HG02884 (cell line): ENCODE measurements around the gene CBX7.
A peak's percentile ranks its signal among the peaks of the same experiment; 100 is the strongest.
"Not testable (repeated sequence)": the region's sequence is repeated elsewhere in the genome, so short reads cannot be mapped to it uniquely, and the experiment has no call there.

ENCODE experiments used
- ATAC-seq: cut with Tn5 transposase; IDR thresholded peaks from one replicate; pipeline ENCODE4 v1.9.1; 2021; ENCODE audit warnings: mild to moderate bottlenecking, moderate library complexity; ENCODE audit not compliant: unreplicated experiment

CBX7 gene

DNA sequence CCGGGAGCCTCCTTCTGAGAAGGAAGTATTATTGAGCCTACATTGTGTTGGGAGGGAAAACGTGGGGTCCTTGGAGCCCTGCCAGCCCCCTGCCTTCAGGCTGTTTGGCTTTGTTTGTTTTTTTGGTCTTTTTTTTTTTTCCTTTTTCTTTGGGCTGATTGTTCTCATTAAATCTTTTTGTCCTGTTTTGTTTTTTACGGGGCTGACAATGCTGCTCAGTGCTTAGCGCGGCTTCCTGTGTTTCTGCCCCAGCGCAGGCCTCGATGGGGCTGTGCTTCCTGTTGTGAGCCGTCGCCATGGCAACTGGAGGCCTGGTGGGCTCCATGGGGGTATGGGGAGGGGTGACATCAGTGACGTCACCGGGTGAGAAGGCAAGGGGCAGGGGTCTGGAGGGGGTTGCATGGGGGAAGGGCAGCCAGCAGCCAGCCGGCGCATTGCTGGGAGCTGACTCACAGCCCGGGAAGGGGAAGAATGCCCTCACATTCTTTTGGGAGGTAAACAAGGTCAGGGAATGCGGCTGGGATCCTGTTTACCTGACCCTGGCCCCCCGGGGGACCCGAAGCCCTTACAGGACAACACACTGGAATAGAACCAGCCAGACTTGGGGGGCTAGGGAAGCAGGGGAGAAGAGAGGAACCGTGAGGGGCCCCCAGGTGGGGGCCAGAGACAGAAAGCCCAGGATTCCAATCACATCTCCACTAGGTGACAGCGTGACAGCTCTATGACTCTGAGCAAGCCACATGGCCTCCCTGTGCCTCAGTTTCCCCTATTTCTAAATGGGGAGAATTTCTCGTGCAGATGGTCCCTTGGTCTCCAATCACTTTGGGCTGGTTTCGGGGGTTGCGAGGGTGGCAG, 22.2 kb upstream of the CBX7 start:
- no peak for ATAC-seq

DNA sequence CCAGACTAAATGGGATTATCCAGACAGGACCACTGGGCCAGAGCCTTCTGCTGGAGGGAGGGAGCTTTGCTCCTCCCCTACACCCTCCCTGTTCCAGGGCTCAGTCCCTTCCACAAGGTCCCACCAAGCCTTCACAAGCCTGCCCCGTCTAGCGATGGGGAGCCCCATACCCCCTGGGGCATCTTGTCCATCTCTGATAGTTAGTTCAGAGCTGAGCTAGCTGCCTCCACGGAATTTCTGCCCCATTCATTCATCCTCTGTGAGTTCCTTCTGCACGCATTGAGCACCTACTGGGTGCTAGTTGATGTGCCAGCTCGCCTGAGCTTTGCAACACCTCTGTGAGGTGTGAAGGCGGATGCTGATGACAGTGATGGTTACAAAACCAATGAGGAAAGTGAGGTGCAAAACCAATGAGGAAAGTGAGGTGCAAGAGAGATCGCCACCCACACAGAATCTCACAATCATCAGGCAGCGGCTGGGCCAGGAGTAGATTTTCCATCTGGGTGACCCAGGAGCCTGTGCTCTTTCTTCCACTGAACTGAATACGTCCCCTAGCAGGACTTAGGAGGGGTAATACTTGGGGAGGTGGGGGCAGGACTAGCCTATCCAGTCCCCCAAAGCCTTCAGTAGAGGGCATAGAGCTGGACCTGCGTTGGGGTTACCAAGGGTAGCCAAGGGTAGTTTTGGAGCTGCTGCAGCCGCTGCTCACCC, 21.5 kb upstream of the CBX7 start:
- ATAC-seq = no peak

DNA sequence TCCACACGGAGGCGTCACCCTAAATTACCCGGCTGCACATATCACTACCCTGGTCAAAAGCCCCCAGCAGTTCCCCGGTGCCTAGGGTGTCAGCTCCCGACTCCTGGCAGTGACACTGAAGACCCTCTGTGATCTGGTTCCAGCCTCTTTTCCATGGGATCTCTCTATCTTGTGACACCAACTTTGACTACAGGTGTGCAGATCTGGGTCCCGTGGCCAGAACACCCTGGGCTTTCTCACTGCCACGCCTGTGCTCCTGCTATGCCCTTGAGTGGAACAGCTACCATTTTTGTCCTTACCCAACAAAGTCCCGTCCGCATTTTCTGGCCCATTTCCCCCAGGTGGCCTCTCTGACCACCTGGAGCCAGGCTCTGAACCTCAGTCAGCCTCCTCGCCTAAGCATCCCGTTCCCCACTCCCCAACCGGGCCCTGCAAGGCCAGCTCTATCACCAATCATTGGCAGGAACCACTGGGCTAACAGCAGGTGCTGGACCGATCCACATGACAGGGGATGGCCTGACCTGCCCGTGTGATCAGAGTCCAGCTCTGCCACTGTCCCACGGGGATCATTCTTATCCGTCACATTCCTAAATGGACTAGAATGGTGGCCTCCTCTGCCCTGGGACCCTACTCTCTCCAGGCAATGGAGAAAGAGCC, 20.7 kb upstream of the CBX7 start:
- ATAC-seq = no peak

- ATAC-seq = not testable (repeated sequence)
Measured at GRCh38 chr22:39172265-39173049, 20.0 kb upstream of the CBX7 start.

- no peak for ATAC-seq
Measured at GRCh38 chr22:39171623-39172264, 19.3 kb upstream of the CBX7 start.

DNA sequence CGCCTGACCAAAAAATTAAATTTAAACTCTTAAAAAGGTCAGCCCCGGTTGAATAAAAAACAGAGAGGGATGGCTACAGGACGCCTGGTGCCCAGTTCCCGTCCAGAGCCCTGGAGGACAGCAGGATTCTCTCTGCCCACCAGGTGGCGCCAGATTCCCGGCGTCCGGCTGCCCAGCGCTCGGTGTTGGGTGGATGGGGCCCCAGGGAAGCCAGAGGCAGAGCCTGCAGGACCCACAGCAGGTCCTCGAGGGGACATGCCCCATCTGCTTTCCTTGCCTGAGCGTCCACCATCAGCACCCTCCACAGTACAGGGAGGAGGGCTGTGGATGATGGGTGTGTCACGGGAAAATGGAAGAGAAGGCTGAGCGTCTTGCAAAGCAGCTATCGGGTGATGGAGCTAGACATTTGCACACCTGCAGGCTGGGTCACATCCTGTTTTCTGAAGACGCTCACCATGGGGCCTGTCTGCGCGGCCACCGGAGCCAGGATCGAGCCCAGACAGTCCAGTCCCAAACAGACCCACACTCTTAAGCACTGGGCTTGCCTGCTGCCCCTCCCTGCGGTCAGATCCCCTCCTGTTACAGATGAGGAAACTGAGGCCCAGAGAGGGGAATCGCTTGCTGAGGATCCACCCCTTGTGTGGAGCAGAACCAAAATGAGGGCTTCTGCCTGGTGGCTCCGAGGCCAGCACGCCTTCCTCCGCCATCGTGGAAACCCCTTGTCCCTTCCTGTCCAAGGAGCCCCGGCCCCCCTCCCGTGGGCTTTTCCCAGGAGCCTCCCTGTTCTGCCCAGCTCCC, 18.5 kb upstream of the CBX7 start:
- peak; percentile 57 for ATAC-seq

GRCh38 chr22:39169797-39170466, 17.5 kb upstream of the CBX7 start:
- no peak for ATAC-seq

DNA sequence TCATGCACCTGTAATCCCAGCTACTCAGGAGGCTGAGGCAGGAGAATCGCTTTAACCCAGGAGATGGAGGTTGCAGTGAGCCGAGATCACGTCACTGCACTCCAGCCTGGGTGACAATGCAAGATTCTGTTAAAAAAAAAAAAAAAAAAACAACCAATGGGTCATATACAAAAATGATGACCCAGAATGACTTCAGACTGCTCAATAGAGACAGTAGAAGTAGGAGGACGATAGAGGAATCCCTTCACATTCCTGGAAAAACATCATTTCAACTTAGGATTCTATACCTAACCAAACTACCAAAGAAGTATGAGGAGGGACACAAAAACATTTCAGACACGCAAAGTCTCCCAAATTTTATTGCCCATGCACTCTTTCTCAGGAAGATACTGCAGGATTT, 14.1 kb upstream of the CBX7 start:
- ATAC-seq = no peak

DNA sequence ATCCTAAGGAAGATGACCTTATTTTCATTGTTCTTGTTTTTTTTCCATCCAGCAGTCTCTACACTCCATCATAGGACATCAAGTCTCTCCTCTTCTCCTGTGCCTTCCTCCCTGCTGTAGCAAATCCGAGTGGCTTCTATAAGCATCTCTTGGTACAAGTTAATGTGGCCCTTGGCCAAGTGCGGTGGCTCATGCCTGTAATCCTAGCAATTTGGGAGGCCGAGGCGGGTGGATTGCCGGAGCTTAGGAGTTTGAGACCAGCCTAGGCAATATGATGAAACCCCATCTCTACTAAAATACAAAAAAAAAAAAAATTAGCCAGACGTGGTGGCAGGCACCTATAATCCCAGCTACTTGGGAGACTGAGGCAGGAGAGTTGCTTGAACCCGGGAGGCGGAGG, 3.6 kb upstream of the CBX7 start:
- ATAC-seq = not testable (repeated sequence)

DNA sequence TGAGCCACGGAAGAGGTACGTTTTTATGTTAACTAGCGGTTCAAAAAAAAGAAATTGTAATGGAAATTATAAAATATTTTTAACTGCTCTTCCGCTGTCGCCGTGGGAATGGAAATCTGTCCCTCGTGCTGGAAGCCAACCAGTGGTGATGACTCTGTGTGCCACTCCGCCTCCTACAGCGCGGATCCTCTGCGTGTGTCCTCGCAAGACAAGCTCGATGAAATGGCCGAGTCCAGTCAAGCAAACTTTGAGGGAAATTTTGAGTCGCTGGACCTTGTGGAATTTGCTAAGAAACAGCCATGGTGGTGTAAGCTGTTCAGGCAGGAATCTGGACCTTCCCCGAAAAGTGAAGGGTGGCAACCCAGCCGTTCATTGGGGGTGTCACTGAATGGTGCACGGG, 2.9 kb upstream of the CBX7 start:
- no peak for ATAC-seq

GRCh38 chr22:39153220-39153717, 789 bp upstream of the CBX7 start:
- ATAC-seq = no peak

GRCh38 chr22:39152024-39152510, 413 bp downstream of the CBX7 start:
- no peak for ATAC-seq

- no peak for ATAC-seq
Measured at GRCh38 chr22:39151329-39151975, 1.0 kb downstream of the CBX7 start.

DNA sequence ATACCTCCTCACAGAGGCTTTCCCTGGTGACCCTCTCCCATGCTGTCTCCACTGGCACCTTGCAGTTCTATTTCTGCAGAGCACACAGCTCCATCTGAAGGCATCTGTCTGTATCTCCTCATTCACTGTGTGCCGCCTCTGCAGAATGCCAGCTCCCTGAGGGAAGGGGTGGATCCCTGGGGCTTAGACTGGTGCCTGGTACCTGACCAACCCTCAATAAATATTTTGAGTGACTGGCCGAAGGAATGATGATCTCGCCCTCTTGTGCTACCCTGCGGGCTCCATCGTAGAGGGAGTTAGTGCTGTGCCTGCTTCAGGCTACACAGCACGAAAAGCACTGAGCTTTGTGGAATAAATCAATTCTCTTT, 1.6 kb downstream of the CBX7 start:
- ATAC-seq = no peak

DNA sequence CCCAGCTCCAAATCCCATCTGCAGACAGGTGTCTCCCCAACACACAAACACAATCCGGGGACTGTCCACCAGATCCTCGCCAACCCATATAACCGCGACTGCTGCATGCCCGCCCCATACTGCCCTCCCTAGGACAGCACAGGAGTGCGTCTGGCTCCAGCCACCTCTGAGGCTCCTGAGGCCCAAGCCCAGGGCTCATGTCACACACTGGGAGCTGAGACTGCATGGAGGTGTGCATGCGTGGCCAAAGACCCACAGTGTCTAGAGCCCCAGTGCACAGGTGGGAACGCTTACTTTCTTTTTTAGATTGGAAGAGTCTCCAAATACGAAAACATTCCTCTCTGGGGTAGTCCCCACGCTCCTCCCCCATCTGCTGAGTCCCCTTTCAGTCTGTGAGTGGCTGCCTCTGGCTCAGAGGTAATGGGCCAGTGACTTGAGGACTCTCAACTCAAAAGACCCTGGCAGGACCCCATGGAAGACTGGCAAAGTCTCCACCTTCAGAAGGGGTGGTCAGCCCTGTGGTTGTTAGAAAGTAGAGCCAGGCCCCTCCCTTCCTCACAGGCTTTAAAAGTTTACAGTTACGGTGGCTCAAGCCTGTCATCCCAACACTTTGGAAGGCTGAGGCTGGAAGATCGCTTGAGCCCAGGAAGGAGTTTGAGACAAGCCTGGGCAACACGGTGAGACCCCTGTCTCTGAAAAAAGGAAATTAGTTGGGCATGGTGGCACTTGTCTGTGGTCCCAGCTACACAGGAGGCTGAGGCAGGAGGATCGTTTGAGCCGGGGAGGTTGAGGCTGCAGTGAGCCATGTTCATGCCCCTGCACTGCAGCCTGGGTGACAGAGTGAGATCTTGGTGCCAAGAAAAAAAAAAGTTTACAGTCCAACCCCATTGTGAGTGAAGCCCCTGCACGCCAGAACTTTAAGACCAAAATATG, 2.3 kb downstream of the CBX7 start:
- ATAC-seq = no peak

- no peak for ATAC-seq
Measured at GRCh38 chr22:39148727-39149535, 3.5 kb downstream of the CBX7 start.
